Fibroblast of the aortic adventitia (primary cell): ENCODE data around the gene TREML4. TPM values are rescaled to one million over a fixed set of nuclear protein-coding genes. Genes with fewer than 3 reads are reported as not detected.

Source experiments
- DNase-seq: peaks from one replicate; pipeline ENCODE4 v3.0.0-alpha.2; 2010; ENCODE audit warnings: low read depth
- H3K4me3 ChIP-seq: 2 replicates; pipeline ENCODE4 v1.5.1; 2011; ENCODE audit warnings: low read depth, mild to moderate bottlenecking, control low read depth, low read length, moderate library complexity
- CTCF ChIP-seq: IDR thresholded peaks from 2 replicates; pipeline ENCODE4 v1.5.1; 2011; ENCODE audit warnings: mild to moderate bottlenecking, low read length, control low read depth, inconsistent platforms; ENCODE audit not compliant: insufficient read depth
- total RNA-seq: library from RNA; depleted of rRNA; stranded (reverse); fragments of >200 nt; gene quantifications from 2 replicates; pipeline ENCODE4 v1.2.3, GENCODE V29; 2012; ENCODE audit warnings: low replicate concordance

The TREML4 gene
- total RNA-seq, 1 donor = not detected

- TF ChIP-seq CTCF = no peak
- DNase-seq = no peak
These were observed 6.1 kb upstream of the TREML4 start for GRCh38 chr6:41222045-41222444.

GRCh38 chr6:41222513-41222912 lies 5.6 kb upstream of the TREML4 start:
- no peak overlapping the region for H3K4me3 ChIP-seq
- no peak for TF ChIP-seq CTCF
- DNase-seq = no peak

More at GRCh38 chr6:41222045-41222444, 6.1 kb upstream of the TREML4 start:
- no peak overlapping the region for H3K4me3 ChIP-seq

- no peak for TF ChIP-seq CTCF
- no peak for DNase-seq
- no peak overlapping the region for H3K4me3 ChIP-seq
These were observed 3.3 kb upstream of the TREML4 start for GRCh38 chr6:41224800-41225199.

- no peak overlapping the region for H3K4me3 ChIP-seq
- no peak for TF ChIP-seq CTCF
- no peak for DNase-seq
These were observed 1.4 kb upstream of the TREML4 start for GRCh38 chr6:41226752-41227151.

- DNase-seq = peak; percentile 14
- TF ChIP-seq CTCF = no peak
- H3K4me3 ChIP-seq = no peak overlapping the region
These were observed 467 bp downstream of the TREML4 start for GRCh38 chr6:41228616-41229015.

- no peak overlapping the region for H3K4me3 ChIP-seq
- no peak for TF ChIP-seq CTCF
- DNase-seq = no peak
These were observed 1.6 kb downstream of the TREML4 start for GRCh38 chr6:41229721-41230120.

- no peak for TF ChIP-seq CTCF
- no peak for DNase-seq
- H3K4me3 ChIP-seq = no peak overlapping the region
These were observed 3.1 kb downstream of the TREML4 start for GRCh38 chr6:41231246-41231645.
